GM23338 (cell line): ENCODE data around the gene OR5AP2. TPM values are rescaled to one million over a fixed set of nuclear protein-coding genes. Genes with fewer than 3 reads are reported as not detected.

Source experiments
- ATAC-seq: fragments of 200-7000 bp; cut with Tn5 transposase; 3 replicates; pipeline ENCODE4 v1.9.1; 2020
- DNase-seq: peaks from one replicate; pipeline ENCODE4 v3.0.0-alpha.2; 2015; ENCODE audit warnings: low spot score
- H2AFZ ChIP-seq: fragments of 200-600 bp; sonication (generic); 2 replicates; pipeline ENCODE4 v1.8.0; 2016; ENCODE audit warnings: antibody characterized with exemption, mild to moderate bottlenecking, moderate library complexity
- H3F3A ChIP-seq: fragments of 200-600 bp; sonication (generic); replicated peaks from 2 replicates; pipeline ENCODE4 v1.8.0; 2017; ENCODE audit warnings: antibody characterized with exemption, mixed run types, low read depth
- H3K27ac ChIP-seq: fragments of 200-600 bp; sonication (generic); 2 replicates; pipeline ENCODE4 v1.6.1; 2016; ENCODE audit warnings: low read depth
- H3K27me3 ChIP-seq: fragments of 200-600 bp; sonication (generic); 2 replicates; pipeline ENCODE4 v1.8.0; 2016; ENCODE audit warnings: mild to moderate bottlenecking, mixed run types, moderate library complexity; ENCODE audit not compliant: insufficient read depth
- H3K36me3 ChIP-seq: fragments of 200-600 bp; sonication (generic); 2 replicates; pipeline ENCODE4 v1.8.0; 2016; ENCODE audit warnings: mild to moderate bottlenecking; ENCODE audit not compliant: insufficient read depth
- H3K4me1 ChIP-seq: fragments of 200-600 bp; sonication (generic); 2 replicates; pipeline ENCODE4 v1.8.0; 2016; ENCODE audit warnings: mild to moderate bottlenecking, moderate library complexity; ENCODE audit not compliant: insufficient read depth
- H3K4me2 ChIP-seq: fragments of 200-600 bp; sonication (generic); 2 replicates; pipeline ENCODE4 v1.7.1; 2017; ENCODE audit warnings: mixed run types
- H3K4me3 ChIP-seq: fragments of 200-600 bp; sonication (generic); 2 replicates; pipeline ENCODE4 v1.6.1; 2016; ENCODE audit warnings: mixed run types
- H3K79me2 ChIP-seq: fragments of 200-600 bp; sonication (generic); replicated peaks from 2 replicates; pipeline ENCODE4 v1.8.0; 2017; ENCODE audit warnings: mild to moderate bottlenecking; ENCODE audit not compliant: insufficient read depth
- H3K9me2 ChIP-seq: fragments of 200-600 bp; sonication (generic); 2 replicates; pipeline ENCODE4 v1.8.0; 2017; ENCODE audit not compliant: insufficient read depth
- H4K20me1 ChIP-seq: fragments of 200-600 bp; sonication (generic); replicated peaks from 2 replicates; pipeline ENCODE4 v1.8.0; 2017; ENCODE audit warnings: mild to moderate bottlenecking; ENCODE audit not compliant: insufficient read depth
- H3K27ac Mint-ChIP-seq: 2 replicates; pipeline ENCODE4 v1.8.0; 2020; ENCODE audit warnings: inconsistent platforms, mild to moderate bottlenecking, moderate library complexity, mixed read lengths
- H3K27me3 Mint-ChIP-seq: 3 replicates; pipeline ENCODE4 v1.8.0; 2022; ENCODE audit warnings: low read depth, mild to moderate bottlenecking, moderate library complexity, mixed read lengths, inconsistent platforms; ENCODE audit not compliant: insufficient read depth, poor library complexity
- H3K36me3 Mint-ChIP-seq: 3 replicates; pipeline ENCODE4 v1.8.0; 2021; ENCODE audit warnings: low read depth, mild to moderate bottlenecking, inconsistent platforms, moderate library complexity, mixed read lengths
- H3K4me1 Mint-ChIP-seq: 3 replicates; pipeline ENCODE4 v1.8.0; 2020; ENCODE audit warnings: mild to moderate bottlenecking, inconsistent platforms, mixed read lengths
- H3K4me3 Mint-ChIP-seq: 3 replicates; pipeline ENCODE4 v1.8.0; 2021; ENCODE audit warnings: moderate library complexity, mild to moderate bottlenecking, inconsistent platforms, mixed read lengths
- H3K9me3 Mint-ChIP-seq: 3 replicates; pipeline ENCODE4 v1.8.0; 2020; ENCODE audit warnings: moderate library complexity, mild to moderate bottlenecking, inconsistent platforms, mixed read lengths
- CREB1 ChIP-seq: fragments of 250-450 bp; sonication (Bioruptor Pico); IDR thresholded peaks from 2 replicates; pipeline ENCODE4 v1.5.0; 2020; ENCODE audit warnings: low read depth, mild to moderate bottlenecking, moderate library complexity
- EZH2 ChIP-seq: fragments of 200-600 bp; sonication (generic); IDR thresholded peaks from one replicate; pipeline ENCODE4 v1.8.0; 2017; ENCODE audit warnings: antibody characterized with exemption, mild to moderate bottlenecking, low read depth; ENCODE audit not compliant: unreplicated experiment
- EZH2phosphoT487 ChIP-seq: fragments of 200-600 bp; sonication (generic); IDR thresholded peaks from one replicate; pipeline ENCODE4 v1.8.1; 2018; ENCODE audit warnings: antibody characterized with exemption; ENCODE audit not compliant: unreplicated experiment
- JUNB ChIP-seq: IDR thresholded peaks from one replicate; pipeline ENCODE4 v1.6.1; 2016; ENCODE audit warnings: antibody characterized with exemption; ENCODE audit not compliant: unreplicated experiment
- NANOG ChIP-seq: IDR thresholded peaks from 2 replicates; pipeline ENCODE4 v1.6.1; 2016; ENCODE audit warnings: antibody characterized with exemption, borderline replicate concordance
- ZNF331 ChIP-seq: fragments of 250-450 bp; sonication (Bioruptor Pico); IDR thresholded peaks from 2 replicates; pipeline ENCODE4 v1.5.0; 2020; ENCODE audit warnings: low read depth, mild to moderate bottlenecking, moderate library complexity
- polyA plus RNA-seq: library from polyadenylated mRNA; unstranded; fragments of >200 nt; fragmentation: Nextera tagmentation; extraction: Ambion mirVana; gene quantifications from 2 replicates; pipeline ENCODE4 v1.2.1, GENCODE V29; 2016
- total RNA-seq: library from RNA; depleted of rRNA; stranded (reverse); fragments of >200 nt; shearing (Covaris generic); gene quantifications from 2 replicates; pipeline ENCODE4 v1.2.3, GENCODE V29; 2014
- TF ChIP-seq, protein P1 (sequence below): IDR thresholded peaks from one replicate; pipeline ENCODE4 v1.6.1; 2018; ENCODE audit warnings: antibody characterized with exemption; ENCODE audit not compliant: unreplicated experiment
- TF ChIP-seq, protein P2 (sequence below), 2 experiments: fragments of 200-600 bp in 1 of 2; sonication (generic) in 1 of 2; conservative IDR thresholded peaks; 2 replicates each; pipeline versions ENCODE4 v1.5.1 to v1.6.1; 2016 to 2017; ENCODE audit warnings: antibody characterized with exemption in 2 of 2, low read depth in 2 of 2, mild to moderate bottlenecking in 2 of 2, moderate library complexity in 1 of 2
- TF ChIP-seq, protein P3 (sequence below): fragments of 250-450 bp; sonication (Bioruptor Pico); IDR thresholded peaks from 2 replicates; pipeline ENCODE4 v1.5.0; 2020; ENCODE audit warnings: mild to moderate bottlenecking, moderate library complexity

The OR5AP2 gene
- total and polyA plus RNA-seq, 2 experiments from 2014 or later = not detected

DNA sequence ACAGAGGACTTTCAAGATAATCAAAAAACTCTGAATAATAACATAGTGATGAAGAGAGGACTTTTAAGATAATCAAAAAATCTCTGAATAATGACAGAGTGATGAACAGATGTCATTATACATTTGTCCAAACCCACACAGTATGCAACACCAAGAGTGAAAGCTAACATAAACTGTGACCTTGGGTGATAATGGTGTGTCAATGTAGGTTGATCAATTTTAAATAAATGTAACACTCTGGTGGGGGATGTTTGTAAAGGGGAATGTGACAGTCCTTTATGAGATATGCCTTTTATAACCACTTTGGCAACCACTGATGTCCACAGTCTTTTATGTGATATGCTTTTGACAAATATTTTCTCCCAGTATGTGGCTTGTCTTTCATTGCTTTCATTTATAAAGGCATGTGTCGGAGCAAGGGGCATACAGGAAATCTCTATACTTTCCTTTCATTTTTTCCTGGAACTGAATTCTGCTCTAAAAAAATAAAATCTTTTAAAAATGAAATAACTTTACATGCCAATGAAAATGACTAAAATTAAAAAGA is 46.4 kb upstream of the OR5AP2 start (continued):
- TF ChIP-seq, protein P1, sequence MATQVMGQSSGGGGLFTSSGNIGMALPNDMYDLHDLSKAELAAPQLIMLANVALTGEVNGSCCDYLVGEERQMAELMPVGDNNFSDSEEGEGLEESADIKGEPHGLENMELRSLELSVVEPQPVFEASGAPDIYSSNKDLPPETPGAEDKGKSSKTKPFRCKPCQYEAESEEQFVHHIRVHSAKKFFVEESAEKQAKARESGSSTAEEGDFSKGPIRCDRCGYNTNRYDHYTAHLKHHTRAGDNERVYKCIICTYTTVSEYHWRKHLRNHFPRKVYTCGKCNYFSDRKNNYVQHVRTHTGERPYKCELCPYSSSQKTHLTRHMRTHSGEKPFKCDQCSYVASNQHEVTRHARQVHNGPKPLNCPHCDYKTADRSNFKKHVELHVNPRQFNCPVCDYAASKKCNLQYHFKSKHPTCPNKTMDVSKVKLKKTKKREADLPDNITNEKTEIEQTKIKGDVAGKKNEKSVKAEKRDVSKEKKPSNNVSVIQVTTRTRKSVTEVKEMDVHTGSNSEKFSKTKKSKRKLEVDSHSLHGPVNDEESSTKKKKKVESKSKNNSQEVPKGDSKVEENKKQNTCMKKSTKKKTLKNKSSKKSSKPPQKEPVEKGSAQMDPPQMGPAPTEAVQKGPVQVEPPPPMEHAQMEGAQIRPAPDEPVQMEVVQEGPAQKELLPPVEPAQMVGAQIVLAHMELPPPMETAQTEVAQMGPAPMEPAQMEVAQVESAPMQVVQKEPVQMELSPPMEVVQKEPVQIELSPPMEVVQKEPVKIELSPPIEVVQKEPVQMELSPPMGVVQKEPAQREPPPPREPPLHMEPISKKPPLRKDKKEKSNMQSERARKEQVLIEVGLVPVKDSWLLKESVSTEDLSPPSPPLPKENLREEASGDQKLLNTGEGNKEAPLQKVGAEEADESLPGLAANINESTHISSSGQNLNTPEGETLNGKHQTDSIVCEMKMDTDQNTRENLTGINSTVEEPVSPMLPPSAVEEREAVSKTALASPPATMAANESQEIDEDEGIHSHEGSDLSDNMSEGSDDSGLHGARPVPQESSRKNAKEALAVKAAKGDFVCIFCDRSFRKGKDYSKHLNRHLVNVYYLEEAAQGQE = no peak
- no peak for TF ChIP-seq JUNB

DNA sequence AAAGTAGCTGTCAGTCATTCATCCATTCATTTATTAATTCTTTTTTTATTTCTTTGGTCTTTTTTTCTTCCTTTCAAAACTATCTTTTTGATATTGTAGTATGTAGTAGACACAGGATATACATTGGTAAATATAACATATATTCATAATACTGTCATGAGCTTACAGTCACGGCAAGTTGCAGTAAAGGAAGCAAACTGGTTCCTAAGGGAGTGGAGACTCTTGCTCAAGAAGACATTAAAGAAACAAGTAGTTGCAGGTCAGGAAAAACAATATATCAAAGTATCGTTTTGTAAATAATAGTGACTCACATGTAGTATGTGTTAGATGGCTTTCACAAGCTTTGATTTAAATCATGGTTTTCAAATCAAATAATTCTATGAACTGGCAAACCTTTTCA is 28.7 kb upstream of the OR5AP2 start:
- peaks cover 2% of the 10 kb centered on the region for H3K27me3 Mint-ChIP-seq
- H3K4me1 Mint-ChIP-seq = peaks cover 4% of the 10 kb centered on the region
- DNase-seq (no peak), ATAC-seq (no peak)
- H3K9me2 ChIP-seq = peaks cover 8% of the 10 kb centered on the region; the same call in 1 of the 2 replicates
- no peaks in the 10 kb centered on the region for H3F3A ChIP-seq
- H3K79me2 ChIP-seq = no peaks in the 10 kb centered on the region
- H4K20me1 ChIP-seq = no peaks in the 10 kb centered on the region
- no peak overlapping the region for H3K27ac ChIP-seq
- no peaks in the 10 kb centered on the region; the same call in 2 of the 3 replicates for H3K9me3 Mint-ChIP-seq
- no peaks in the 10 kb centered on the region for H3K4me1 ChIP-seq
- H3K27ac Mint-ChIP-seq = no peak overlapping the region
- H3K4me2 ChIP-seq = no peak overlapping the region
- no peaks in the 10 kb centered on the region for H3K36me3 ChIP-seq
- H2AFZ ChIP-seq = no peak overlapping the region
- no peak overlapping the region for H3K4me3 ChIP-seq
- no peak overlapping the region for H3K4me3 Mint-ChIP-seq
- H3K27me3 ChIP-seq = no peaks in the 10 kb centered on the region
- H3K36me3 Mint-ChIP-seq = peaks cover 5% of the 10 kb centered on the region; the same call in 2 of the 3 replicates
- TF ChIP-seq CREB1 (CRISPR knock-in tag) (no peak), EZH2 (no peak), NANOG (no peak), JUNB (no peak), ZNF331 (CRISPR knock-in tag) (no peak), EZH2phosphoT487 (no peak)
- TF ChIP-seq, protein P1 = no peak
- TF ChIP-seq, protein P2, sequence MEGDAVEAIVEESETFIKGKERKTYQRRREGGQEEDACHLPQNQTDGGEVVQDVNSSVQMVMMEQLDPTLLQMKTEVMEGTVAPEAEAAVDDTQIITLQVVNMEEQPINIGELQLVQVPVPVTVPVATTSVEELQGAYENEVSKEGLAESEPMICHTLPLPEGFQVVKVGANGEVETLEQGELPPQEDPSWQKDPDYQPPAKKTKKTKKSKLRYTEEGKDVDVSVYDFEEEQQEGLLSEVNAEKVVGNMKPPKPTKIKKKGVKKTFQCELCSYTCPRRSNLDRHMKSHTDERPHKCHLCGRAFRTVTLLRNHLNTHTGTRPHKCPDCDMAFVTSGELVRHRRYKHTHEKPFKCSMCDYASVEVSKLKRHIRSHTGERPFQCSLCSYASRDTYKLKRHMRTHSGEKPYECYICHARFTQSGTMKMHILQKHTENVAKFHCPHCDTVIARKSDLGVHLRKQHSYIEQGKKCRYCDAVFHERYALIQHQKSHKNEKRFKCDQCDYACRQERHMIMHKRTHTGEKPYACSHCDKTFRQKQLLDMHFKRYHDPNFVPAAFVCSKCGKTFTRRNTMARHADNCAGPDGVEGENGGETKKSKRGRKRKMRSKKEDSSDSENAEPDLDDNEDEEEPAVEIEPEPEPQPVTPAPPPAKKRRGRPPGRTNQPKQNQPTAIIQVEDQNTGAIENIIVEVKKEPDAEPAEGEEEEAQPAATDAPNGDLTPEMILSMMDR (conservative IDR thresholded peaks at IDR 0.05; ENCODE audit: low read depth in 2 of 2) = no peak
- TF ChIP-seq, protein P3, sequence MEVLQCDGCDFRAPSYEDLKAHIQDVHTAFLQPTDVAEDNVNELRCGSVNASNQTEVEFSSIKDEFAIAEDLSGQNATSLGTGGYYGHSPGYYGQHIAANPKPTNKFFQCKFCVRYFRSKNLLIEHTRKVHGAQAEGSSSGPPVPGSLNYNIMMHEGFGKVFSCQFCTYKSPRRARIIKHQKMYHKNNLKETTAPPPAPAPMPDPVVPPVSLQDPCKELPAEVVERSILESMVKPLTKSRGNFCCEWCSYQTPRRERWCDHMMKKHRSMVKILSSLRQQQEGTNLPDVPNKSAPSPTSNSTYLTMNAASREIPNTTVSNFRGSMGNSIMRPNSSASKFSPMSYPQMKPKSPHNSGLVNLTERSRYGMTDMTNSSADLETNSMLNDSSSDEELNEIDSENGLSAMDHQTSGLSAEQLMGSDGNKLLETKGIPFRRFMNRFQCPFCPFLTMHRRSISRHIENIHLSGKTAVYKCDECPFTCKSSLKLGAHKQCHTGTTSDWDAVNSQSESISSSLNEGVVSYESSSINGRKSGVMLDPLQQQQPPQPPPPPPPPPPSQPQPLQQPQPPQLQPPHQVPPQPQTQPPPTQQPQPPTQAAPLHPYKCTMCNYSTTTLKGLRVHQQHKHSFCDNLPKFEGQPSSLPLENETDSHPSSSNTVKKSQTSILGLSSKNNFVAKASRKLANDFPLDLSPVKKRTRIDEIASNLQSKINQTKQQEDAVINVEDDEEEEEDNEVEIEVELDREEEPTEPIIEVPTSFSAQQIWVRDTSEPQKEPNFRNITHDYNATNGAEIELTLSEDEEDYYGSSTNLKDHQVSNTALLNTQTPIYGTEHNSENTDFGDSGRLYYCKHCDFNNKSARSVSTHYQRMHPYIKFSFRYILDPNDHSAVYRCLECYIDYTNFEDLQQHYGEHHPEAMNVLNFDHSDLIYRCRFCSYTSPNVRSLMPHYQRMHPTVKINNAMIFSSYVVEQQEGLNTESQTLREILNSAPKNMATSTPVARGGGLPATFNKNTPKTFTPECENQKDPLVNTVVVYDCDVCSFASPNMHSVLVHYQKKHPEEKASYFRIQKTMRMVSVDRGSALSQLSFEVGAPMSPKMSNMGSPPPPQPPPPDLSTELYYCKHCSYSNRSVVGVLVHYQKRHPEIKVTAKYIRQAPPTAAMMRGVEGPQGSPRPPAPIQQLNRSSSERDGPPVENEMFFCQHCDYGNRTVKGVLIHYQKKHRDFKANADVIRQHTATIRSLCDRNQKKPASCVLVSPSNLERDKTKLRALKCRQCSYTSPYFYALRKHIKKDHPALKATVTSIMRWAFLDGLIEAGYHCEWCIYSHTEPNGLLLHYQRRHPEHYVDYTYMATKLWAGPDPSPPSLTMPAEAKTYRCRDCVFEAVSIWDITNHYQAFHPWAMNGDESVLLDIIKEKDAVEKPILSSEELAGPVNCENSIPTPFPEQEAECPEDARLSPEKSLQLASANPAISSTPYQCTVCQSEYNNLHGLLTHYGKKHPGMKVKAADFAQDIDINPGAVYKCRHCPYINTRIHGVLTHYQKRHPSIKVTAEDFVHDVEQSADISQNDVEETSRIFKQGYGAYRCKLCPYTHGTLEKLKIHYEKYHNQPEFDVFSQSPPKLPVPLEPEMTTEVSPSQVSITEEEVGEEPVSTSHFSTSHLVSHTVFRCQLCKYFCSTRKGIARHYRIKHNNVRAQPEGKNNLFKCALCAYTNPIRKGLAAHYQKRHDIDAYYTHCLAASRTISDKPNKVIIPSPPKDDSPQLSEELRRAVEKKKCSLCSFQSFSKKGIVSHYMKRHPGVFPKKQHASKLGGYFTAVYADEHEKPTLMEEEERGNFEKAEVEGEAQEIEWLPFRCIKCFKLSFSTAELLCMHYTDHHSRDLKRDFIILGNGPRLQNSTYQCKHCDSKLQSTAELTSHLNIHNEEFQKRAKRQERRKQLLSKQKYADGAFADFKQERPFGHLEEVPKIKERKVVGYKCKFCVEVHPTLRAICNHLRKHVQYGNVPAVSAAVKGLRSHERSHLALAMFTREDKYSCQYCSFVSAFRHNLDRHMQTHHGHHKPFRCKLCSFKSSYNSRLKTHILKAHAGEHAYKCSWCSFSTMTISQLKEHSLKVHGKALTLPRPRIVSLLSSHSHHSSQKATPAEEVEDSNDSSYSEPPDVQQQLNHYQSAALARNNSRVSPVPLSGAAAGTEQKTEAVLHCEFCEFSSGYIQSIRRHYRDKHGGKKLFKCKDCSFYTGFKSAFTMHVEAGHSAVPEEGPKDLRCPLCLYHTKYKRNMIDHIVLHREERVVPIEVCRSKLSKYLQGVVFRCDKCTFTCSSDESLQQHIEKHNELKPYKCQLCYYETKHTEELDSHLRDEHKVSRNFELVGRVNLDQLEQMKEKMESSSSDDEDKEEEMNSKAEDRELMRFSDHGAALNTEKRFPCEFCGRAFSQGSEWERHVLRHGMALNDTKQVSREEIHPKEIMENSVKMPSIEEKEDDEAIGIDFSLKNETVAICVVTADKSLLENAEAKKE (CRISPR knock-in tag) = no peak
